LNCaP clone FGC (cell line): ENCODE measurements around the gene KCNIP4.

Source experiments
- DNase-seq: peaks from one replicate; pipeline ENCODE4 v3.0.0-alpha.2; 2011; ENCODE audit warnings: low read depth
- H3K4me3 ChIP-seq: 2 replicates; pipeline ENCODE4 v1.5.1; 2011; ENCODE audit warnings: mild to moderate bottlenecking, low read depth, low read length, control low read depth
- CTCF ChIP-seq: IDR thresholded peaks from 2 replicates; pipeline ENCODE4 v1.5.1; 2012; ENCODE audit warnings: mild to moderate bottlenecking; ENCODE audit not compliant: control insufficient read depth, insufficient read depth; ENCODE audit errors: extremely low read depth

The KCNIP4 gene

GRCh38 chr4:21697583-21697982 is 251.0 kb downstream of the KCNIP4 start:
- no peak overlapping the region for H3K4me3 ChIP-seq
- no peak for DNase-seq
- TF ChIP-seq CTCF, result no peak

GRCh38 chr4:21695141-21695540 is 253.4 kb downstream of the KCNIP4 start:
- no peak for DNase-seq
- TF ChIP-seq CTCF, result no peak
- no peak overlapping the region for H3K4me3 ChIP-seq

- DNase-seq, result no peak
- no peak overlapping the region for H3K4me3 ChIP-seq
- TF ChIP-seq CTCF, result no peak
Observed at GRCh38 chr4:21692241-21692640, 256.3 kb downstream of the KCNIP4 start.

- no peak for TF ChIP-seq CTCF
- DNase-seq, result no peak
Observed at GRCh38 chr4:21688596-21689265, 259.8 kb downstream of the KCNIP4 start.

GRCh38 chr4:21685911-21686310 is 262.7 kb downstream of the KCNIP4 start:
- no peak for TF ChIP-seq CTCF
- no peak overlapping the region for H3K4me3 ChIP-seq
- DNase-seq, result no peak

More at GRCh38 chr4:21688596-21689265, 259.8 kb downstream of the KCNIP4 start:
- H3K4me3 ChIP-seq, result no peak overlapping the region

- no peak for DNase-seq
- H3K4me3 ChIP-seq, result no peak overlapping the region
- TF ChIP-seq CTCF, result no peak
Observed at GRCh38 chr4:21680326-21680898, 268.2 kb downstream of the KCNIP4 start.

- TF ChIP-seq CTCF, result no peak
- H3K4me3 ChIP-seq, result no peak overlapping the region
- no peak for DNase-seq
Observed at GRCh38 chr4:21678711-21679110, 269.9 kb downstream of the KCNIP4 start.
